HG02852 (cell line): ENCODE data around the gene MLC1.

Experiments used
- ATAC-seq: cut with Tn5 transposase; IDR thresholded peaks from one replicate; pipeline ENCODE4 v1.9.1; 2021; ENCODE audit warnings: mild to moderate bottlenecking, moderate library complexity; ENCODE audit not compliant: unreplicated experiment

The MLC1 gene

DNA sequence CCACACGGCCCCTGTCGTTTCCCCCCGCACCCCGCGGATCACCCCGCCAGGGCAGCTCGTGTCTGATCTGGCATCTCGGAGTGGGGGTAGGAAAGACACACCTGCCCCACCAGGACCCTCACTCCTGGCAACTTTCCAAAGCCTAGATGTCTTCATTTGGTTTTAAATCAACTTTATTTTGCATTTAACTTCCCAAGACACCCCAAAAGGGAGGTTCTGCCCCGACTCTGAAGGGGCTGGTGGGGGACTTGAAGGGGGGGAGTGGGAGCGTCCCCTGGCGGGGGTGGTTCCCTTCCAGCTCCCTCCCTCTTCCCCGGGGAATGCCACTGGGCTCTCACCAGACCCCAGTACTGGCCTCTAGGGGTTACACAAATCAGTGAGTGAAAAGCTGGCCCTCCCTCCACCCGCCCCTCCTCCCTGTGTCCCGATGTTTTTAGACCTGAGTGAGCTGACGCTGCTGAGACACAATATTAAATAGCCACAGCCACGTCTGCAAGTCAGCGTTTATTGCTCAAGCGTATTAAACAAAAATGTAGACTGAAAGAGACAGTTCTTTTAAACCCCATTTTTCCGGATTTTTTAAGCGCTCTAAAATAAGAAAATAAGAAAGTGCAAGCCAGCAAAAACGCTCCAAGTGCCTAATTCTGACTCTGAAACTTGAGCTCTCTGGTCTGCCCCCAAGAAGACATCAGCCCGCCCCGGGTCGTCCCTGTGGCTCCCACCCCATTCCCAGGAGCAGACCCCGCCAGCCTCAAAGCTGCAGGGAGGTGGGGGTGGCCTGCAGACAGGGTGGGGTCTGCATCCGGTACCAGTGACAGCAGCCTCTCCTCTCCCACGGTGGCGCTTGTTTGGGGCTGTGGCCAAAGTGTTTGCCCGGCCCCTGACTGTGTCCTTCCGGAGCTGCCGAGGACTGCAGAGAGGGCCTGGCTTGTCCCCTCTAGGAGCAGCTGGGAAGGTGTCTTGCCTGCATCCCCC is 26.0 kb downstream of the MLC1 start:
- no peak for ATAC-seq

DNA sequence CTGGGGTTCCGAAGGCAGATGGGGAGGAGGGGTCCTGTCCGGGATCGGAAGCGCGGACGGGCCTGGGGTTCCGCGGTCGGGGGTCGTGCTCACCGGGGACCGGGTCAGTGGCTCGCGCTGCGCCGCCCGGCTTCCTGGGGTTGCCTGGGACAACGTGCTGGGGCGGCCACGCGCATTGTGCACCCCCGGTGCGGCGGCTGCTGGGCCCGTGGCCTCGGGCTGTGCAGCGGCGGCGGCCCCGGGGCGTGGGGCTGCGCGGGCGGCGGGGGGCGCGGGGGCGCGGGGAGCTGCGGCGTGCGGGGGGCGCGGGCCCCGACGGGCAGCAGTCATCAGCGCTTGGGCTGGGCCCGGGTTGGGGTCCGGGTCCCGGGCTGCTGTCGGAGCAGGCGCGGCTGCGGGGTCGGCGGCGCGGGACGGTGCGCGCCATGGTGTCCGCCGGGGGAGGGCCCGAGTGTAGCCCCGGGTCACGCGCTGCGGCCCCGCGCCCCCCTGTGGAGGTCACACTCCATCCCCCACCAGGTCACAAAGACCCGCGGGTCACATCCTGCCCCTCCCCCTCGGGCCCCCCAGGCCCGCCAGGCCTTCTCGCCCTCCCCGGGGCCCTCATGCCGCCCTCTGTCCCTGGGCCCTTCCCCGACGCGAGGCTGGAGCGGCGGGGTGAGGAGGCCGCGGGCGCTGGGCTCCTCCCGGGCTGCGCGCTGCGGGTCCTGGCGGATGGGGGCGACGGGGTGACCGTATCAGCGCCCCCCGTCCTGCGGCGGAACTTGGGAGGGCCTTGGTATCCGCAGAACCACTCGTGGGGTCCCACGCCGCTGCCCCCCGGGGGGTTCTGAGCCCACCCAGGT is 26.9 kb downstream of the MLC1 start, which contains the start of gene TTLL8:
Gene TTLL8, minus strand, starts transcription at position 238 of the 845 bp plus-strand sequence.
- ATAC-seq = no peak

DNA sequence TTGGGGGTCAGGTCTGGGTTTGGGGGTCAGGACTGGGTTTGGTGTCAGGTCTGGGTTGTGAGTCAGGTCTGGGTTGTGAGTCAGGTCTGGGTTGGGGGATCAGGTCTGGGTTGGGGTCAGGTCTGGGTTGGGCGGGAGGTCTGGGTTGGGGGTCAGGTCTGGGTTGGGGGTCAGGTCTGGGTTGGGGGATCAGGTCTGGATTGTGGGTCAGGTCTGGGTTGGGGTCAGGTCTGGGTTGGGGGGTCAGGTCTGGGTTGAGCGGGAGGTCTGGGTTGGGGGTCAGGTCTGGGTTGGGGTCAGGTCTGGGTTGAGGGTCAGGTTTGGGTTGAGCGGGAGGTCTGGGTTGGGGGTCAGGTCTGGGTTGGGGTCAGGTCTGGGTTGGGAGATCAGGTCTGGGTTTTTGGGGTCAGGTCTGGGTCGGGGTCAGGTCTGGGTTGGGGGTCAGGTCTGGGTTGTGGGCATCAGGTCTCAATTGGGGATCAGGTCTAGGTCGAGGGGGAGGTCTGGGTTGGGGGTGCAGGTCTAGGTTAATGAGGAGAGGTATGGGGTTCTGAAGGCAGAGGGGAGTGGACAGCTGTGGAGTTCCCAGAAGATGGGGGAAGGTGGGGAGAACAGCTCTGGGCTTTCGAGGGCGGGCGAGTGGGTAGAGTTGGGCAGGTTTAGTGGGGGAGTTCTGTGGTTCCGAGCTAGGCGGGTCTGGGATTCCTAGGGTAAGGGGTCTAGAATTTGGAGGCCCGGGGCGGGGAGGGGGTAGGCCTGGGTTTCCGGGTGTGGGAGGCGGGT is 27.8 kb downstream of the MLC1 start:
- ATAC-seq = no peak

DNA sequence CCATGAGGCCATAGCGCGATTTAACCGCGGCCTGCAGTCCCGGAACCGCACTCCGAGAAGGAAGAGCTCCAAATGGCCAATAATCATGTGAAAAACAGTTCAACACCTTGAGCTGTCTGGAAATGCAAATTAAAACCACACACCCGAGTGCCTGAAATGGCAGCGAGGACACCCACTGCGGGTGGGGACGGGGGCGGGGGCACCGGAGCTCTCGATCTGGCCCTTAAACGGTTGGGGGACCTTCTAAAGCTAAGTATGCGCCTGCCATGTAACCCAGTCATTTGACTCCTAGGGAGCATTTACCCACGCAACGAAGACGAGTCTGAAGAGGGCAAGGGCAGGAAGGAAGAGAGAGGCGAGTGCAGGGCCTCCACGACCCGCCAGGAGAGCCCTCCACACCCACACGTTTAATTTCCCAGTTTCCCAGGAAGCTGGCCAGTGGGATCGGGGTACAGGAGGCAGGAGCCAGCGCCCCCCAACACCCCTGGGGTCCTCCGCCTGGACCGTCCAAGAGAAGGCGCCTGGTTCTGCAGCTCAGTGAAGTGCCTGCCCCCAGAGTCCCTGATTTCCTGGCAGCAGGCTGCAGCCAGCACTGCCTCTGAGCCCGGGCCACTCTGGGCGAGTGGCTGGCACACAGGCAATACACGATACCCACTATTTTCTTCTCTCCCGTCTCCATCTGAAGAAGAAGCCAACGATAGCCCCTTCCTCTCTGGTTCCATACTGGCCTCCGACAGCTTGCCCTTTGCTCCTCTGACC is 28.8 kb downstream of the MLC1 start:
- ATAC-seq = no peak

DNA sequence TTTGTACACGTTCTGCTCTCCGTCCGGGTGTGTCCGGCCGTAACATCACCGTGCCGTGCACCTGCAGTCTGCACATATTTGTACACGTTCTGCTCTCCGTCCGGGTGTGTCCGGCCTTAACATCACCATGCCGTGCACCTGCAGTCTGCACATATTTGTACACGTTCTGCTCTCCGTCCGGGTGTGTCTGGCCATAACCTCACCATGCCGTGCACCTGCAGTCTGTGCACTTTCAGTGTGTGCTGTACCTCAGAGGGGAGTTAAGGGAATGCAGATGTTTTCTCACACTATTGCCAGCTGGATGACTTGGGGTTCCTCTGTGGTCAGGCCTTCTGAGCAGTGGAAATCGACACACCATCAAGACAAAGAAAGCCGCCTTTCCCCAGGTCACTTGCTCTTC is 31.4 kb downstream of the MLC1 start:
- no peak for ATAC-seq

DNA sequence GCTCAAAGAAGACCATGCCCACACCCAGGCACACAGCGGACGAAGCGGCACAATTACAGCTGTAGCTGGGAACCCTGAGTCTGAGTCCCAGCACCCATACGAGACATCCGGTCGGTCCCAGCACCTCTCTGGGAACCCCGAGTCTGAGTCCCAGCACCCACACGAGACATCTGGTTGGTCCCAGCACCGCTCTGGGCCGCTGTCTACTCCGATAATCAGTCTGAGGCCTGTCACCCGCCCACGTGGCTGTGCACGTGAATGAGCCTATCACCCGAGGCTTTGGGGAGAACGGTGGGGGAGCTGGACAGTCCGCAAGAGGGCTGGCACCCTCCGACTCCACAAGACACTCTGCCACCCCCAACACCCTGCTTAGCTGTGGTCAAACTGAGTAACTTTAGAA is 33.3 kb downstream of the MLC1 start:
- ATAC-seq = no peak

DNA sequence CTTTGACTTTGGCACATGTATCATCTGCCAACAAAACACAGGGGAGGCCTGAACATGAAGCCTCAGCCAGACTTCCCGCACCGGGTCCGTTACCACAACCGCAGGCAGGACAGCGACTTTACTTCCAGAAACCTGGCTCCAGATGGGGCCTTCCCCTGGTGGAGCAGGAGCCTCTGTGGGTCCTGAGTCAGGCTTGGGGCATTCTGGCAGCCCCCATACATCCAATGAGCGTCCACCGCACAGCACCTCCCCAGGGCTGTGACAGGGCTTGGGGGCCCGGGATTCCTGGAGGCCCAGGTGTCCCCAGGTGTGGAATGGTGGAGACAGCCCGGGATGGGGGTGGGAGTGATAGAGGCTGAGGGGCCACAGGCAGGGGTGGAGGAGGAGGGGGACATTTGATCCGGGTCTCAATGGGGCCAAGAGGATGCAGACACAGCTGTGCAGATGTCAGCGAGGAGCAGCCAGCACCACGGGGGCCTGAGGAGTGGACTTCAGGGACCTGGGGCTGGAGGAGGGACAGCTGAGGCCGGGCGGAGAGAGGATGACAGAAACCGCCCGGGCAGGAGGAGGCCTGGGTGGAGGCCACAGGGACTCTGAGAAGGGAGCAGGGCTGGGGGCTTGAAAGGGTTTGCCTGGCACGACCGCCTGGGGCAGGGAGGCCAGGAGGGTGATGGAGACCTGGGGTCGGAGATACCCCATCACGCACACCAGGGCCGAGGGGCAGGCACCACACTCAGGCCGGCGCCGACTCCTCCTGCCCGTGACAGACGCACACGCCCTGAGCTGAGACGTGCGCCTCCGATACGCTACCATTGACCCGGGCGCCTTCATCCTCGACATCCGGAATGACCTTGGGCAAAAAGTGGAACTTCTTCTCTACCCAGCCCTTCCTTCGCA is 35.7 kb downstream of the MLC1 start:
- no peak for ATAC-seq

DNA sequence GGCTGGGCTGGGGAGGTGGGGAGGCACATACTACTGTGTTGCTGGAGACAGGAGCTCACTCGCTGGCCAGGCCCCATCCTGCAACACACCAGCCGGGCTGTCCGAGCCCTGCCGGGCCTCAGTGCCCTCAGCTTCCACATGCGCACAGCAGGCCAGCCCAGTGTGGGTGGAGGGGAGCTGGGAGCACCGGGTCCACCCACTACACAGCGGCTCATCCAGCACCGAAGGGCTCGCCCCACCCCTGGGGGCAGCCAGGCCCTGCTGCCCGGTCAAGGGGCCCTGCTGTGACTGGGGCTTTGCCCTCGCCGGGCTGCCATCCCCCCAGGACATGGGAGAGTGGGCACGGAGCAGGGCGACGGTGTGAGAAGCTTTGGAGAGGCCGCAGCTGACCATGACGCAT is 36.4 kb downstream of the MLC1 start:
- ATAC-seq = no peak

DNA sequence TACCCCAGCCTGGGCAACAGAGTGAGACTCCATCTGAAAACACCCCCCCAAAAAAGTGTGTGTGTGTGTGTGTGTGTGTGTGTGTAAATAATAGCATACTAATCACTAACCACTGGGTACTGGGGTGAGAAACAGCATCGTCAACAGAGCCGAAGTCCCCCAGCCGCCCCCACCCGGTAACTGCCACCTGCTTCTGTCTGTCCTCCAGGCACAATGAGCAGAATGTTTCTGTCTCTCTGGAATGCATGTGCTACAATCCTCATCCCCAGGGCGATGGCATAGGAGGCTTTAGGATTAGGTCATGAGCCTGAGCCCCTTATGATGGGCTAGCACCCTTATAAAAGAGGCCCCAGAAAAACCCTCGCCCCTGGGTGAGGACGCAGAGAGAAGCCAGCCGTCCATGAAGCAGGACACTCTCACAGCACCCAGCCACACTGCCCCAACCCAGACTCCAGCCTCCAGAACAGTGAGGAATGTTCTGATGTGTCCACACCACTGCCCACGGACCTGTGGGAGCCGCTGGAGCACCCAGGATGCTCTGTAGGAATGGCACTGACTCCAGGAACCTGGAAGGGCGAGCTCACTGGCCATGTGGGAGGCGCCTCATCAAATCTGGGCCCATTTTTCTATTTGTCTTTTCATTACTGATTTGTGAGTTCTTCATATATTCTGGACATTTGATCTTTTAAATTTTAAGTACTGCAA is 37.0 kb downstream of the MLC1 start:
- ATAC-seq = no peak

DNA sequence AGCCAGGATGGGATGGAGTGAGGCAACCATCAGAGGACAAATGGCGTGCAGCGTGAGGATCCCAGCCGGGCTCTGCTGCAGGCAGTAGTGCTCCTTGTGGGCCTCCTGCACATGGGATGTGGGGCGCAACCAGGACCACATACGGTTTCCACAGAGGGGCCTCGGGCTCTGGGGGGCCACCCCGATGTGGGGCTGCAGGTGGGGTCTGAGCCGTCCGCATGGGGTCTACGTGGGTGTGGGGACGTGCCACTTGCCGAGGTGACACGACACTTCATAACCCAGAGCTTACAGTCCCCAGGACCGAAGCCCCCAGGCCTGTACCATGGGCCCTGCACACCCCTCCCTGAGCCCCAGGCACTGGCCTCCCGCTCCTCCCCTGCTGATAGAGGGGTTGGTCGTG is 37.9 kb downstream of the MLC1 start:
- ATAC-seq = no peak

DNA sequence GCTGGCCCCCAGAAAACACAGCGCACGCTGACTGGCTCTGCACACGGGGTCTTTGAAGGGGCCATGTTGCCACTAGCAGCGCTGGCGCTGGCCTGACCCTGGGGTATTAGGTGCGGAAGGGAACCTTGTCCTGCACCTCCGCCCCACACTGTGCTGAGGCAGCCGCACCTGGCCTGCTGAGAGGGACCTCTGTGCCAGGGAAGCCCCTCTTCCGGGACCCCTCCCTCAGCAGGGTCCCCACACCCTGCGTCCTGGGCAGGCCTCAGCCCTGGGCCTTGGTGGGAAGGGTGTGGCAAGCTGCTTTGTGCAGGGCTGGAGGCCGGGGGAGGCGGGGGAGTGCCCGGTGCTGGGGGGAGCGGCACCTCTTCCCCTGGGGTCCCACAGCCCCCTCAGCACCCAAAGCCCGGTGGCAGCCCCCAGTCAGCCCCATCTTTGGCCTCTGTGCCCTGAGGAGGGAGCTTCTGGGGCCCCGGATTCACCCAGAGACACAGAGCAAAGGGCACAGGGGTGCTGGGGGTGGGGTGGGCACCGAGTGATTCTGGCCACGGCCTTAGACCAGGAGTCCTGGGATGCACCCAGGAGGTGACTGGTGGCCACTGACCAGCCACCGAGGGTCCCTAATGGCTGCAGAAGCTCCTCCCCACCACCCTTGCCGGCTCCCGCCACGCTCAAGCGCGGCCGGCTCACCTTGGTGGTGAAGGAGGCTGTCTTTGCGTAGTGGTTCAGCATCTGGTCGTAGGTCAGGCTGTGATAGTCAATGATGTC is 38.6 kb downstream of the MLC1 start:
- ATAC-seq = no peak

DNA sequence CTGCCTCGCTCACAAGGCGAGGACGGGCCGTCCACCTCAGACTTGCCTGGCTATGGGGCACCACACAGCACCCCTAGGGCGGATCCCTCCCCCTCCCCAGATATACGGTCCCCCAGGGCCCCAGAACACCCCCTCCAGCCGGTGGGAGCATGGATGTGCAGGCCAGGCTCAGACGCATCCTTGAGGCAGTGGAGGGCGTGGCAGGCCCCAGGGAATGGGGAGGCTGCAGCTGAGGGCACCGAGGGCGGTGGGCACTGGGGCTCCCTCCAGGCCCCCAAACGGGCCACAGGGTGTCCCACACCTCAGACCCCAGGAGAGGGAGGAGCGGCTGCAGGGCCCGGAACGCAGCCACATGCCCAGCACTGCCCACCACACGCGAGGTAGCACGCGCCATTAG is 39.2 kb downstream of the MLC1 start:
- ATAC-seq = no peak

DNA sequence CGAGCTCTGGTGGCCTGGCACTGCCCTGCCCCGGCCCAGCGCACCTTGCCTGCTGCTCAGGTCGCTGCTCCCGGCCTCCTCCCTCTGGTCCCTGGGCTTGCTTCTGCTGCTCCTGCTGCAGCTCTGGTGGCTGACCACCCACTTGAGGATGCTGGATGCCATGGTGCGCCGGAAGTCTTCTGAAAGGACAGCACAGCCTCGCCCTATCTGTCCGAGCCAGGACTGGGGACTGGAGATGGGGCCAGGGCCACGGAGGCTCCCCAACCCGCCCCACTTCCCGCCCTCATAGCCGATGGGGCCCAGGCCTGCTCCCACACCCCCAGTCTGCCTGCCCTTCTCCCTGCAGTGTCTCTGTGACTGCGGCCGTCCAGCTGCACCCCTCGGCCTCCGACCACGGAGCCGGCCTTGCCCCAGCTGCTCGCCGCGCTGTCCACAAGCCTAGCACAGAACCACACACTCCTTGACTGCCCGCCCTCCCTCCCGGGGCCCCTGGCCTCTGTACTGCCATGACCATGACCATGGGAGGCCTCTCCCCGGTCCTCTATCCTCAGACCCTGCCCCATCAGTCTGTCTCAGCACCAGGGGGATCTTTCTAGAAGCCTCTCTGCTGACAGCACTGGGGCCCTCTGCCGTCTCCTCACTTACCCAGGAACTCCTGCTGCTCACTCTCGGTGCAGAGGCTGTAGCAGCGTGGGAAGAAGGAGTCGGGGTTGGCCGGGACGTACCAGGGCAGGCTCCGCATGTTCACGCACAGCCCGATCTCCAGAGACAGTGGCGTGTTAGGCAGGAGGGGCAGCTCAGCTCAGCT is 39.8 kb downstream of the MLC1 start:
- ATAC-seq = no peak

DNA sequence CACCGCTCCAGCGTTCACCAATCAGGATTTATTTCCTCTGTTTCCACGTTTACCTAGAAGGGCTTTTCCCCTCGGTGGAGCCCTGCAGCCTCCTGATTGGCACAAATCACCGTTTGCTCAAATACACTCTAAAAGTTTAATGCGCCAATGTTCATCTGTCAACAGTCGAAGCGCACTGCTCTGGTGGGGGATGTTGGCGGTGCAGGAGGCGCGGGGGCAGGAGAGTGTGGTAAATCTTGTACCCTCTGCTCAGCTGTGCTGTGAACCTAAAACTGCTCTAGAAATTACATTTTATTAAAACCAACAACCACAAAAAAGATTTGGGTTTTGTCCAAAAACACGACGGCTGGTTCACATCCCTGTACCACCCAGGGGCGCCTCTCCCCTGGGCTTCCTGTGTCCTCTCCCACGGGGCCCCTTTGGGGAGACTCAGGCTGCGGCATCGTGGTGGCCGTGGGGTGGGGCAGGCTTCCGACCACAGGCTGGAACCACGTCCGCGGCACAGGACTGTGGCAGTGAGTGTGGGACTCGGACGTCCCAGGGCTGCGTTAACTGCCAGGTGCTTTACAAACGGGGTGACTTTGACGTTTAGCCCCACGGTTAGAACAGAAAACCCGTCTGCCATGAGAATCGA is 40.6 kb downstream of the MLC1 start:
- no peak for ATAC-seq

DNA sequence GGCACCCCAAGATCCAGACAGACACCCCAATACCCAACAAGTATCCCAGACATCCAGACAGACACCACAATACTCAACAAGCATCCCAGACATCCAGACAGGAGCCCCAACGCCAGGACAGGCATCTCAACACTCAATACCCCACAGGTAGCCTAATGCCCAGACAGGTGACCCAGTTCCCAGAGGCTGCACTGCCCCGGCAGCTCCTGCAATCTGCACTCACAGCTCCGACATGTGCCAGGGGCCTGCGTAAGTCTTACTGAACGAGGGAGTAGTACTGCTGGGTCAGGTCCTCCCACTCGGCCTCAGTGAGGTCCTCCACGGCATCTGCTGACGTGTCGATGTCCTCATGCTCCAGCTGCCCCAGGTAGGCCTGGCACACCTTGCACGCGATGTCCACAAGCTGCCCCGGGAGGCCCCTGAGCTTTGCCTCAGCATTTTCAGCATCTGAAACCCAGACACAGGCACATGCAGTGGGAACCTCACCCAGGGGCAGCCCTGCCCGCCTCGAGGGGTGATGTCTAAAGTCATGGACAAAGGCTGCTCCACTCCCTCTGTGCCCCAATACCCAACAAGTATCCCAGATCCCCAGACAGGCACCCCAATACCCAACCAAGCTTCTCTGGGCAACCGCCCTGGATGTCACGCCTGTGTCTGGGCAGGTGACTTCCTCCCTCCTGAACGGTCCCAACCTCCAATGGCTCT is 43.7 kb downstream of the MLC1 start:
- no peak for ATAC-seq

DNA sequence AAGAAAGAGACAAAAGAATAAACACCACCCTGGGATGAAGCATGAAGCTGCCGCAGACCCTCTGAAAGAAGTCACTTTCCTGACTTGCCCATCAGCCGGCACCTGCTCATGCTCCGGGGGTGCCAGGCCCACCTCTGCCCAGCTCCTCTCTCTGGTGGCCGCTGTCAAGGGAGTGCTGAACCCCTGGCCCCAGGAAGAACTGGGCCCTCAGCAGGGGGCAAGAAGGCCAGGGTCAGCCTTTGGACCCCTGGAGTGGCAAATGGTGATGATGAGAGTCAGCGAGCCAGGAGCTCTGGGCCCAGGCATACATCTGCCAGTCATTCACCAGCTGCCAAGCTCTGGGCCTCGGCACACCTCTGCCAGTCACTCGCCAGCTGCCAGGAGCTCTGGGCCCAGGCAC is 44.5 kb downstream of the MLC1 start:
- no peak for ATAC-seq
